GM21619 (cell line): ENCODE data around the gene DEFB123.

Source experiments
- ATAC-seq: cut with Tn5 transposase; IDR thresholded peaks from one replicate; pipeline ENCODE4 v1.9.1; 2021; ENCODE audit not compliant: unreplicated experiment

The DEFB123 gene

GRCh38 chr20:31473331-31474096 is 33.1 kb downstream of the DEFB123 start:
- peak; percentile 23 for ATAC-seq

- ATAC-seq: peak; percentile 86
Measured at GRCh38 chr20:31474097-31474436, 33.6 kb downstream of the DEFB123 start.

- no peak for ATAC-seq
Measured at GRCh38 chr20:31474758-31475427, 34.5 kb downstream of the DEFB123 start, which contains the start of the genes DEFB124 and REM1. DEFB124 (minus strand) TSS chr20:31475127; CDS start chr20:31473013, 2,114 bp downstream. REM1 (plus strand) TSS chr20:31475288; CDS start chr20:31476446, 1,158 bp downstream.

GRCh38 chr20:31475472-31476293 is 35.3 kb downstream of the DEFB123 start:
- no peak for ATAC-seq

- no peak for ATAC-seq
Measured at GRCh38 chr20:31476294-31476585, 35.8 kb downstream of the DEFB123 start.

- ATAC-seq: no peak
Measured at GRCh38 chr20:31476643-31477215, 36.3 kb downstream of the DEFB123 start.

GRCh38 chr20:31484001-31484400 is 43.6 kb downstream of the DEFB123 start:
- no peak for ATAC-seq

GRCh38 chr20:31485450-31486339 is 45.3 kb downstream of the DEFB123 start:
- no peak for ATAC-seq

- no peak for ATAC-seq
Measured at GRCh38 chr20:31488115-31488514, 47.7 kb downstream of the DEFB123 start.

- ATAC-seq: no peak
Measured at GRCh38 chr20:31489152-31489551, 48.7 kb downstream of the DEFB123 start.

- ATAC-seq: no peak
Measured at GRCh38 chr20:31490752-31491151, 50.3 kb downstream of the DEFB123 start.

- no peak for ATAC-seq
Measured at GRCh38 chr20:31494131-31494530, 53.7 kb downstream of the DEFB123 start.

GRCh38 chr20:31496761-31497295 is 56.4 kb downstream of the DEFB123 start:
- ATAC-seq: no peak

- no peak for ATAC-seq
Measured at GRCh38 chr20:31497838-31498540, 57.6 kb downstream of the DEFB123 start.
